Measurements from ENCODE around the gene MBOAT2. TPM values are rescaled to one million over a fixed set of nuclear protein-coding genes. Genes with fewer than 3 reads are reported as not detected.

MBOAT2 gene
- polyA plus RNA-seq, 1 experiment: 18.1 TPM

DNA sequence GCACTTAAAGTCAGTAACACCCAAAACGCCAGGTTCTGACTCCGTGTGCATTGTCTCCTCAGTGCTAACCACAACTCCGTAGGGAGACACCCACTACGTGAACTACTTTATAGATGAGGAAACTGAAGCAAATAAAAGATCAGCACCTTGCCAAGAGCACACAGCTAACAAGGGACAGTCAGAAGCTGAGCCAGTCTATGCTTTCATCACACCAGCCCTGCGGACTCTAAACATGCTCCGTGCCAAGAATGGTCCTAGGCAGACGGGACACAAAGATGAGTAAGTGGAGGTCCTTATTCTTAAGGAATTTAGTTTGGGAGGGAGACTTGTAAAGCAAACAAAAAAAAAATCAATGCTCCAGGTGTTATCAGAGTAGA lies 9.6 kb downstream of the MBOAT2 start:
- TF ChIP-seq, protein P1, sequence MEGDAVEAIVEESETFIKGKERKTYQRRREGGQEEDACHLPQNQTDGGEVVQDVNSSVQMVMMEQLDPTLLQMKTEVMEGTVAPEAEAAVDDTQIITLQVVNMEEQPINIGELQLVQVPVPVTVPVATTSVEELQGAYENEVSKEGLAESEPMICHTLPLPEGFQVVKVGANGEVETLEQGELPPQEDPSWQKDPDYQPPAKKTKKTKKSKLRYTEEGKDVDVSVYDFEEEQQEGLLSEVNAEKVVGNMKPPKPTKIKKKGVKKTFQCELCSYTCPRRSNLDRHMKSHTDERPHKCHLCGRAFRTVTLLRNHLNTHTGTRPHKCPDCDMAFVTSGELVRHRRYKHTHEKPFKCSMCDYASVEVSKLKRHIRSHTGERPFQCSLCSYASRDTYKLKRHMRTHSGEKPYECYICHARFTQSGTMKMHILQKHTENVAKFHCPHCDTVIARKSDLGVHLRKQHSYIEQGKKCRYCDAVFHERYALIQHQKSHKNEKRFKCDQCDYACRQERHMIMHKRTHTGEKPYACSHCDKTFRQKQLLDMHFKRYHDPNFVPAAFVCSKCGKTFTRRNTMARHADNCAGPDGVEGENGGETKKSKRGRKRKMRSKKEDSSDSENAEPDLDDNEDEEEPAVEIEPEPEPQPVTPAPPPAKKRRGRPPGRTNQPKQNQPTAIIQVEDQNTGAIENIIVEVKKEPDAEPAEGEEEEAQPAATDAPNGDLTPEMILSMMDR (IDR thresholded peaks at IDR 0.05; ENCODE audit: insufficient read depth, low read depth, low read length): no peak
- POLR2A ChIA-PET: no interaction called here
- CTCF ChIA-PET: no interaction called here

DNA sequence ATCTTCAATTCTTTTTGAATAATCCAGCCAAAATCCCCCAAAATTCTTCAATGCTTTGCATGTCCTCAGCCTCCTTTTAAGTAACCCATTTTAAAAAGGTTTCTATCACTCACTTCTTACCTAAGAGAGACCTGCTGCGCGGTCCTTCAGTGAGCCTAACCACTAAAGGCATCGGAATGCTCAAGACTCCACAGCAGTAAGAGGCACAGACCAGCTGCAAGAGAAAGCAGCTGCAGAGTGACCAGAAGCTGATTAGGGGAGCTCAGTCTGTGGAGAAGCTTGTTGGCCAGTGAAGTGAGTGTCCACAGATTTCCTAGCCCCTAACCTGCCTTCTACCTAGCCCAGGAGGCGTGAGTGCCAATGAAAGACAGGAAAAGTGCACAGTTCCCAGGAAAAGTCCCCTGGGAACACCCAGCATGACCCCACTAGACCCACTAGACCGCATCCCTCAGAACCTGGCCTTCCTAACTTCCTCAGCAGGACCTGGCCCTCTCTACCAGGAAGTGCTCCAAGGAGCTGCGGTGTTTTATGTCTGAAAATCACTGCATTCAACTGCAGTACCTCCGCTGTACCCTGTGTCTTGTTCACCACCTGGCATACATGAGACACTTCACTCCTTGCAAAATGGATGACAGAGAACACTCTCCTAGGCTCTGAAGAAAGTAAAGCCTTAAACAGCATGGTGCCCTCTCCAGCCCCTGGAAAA lies 10.1 kb downstream of the MBOAT2 start:
- Histone ChIP-seq H3K4me3 (ENCODE audit: low read depth, low read length) (no peak overlapping the region), H3K27me3 (ENCODE audit: control insufficient read depth, insufficient read depth, low read length) (no peaks in the 10 kb centered on the region), H3K36me3 (ENCODE audit: control insufficient read depth, insufficient read depth, low read length) (no peaks in the 10 kb centered on the region)
- ChIA-PET CTCF (no interaction called here), POLR2A (no interaction called here)
- no peak for DNase-seq (ENCODE audit: low read depth)
- TF ChIP-seq, protein P1 (IDR thresholded peaks at IDR 0.05; ENCODE audit: insufficient read depth, low read depth, low read length): no peak

More for the DNA sequence above, 9.6 kb downstream of the MBOAT2 start:
- Histone ChIP-seq H3K27me3 (ENCODE audit: control insufficient read depth, insufficient read depth, low read length) (no peaks in the 10 kb centered on the region), H3K36me3 (ENCODE audit: control insufficient read depth, insufficient read depth, low read length) (no peaks in the 10 kb centered on the region), H3K4me3 (ENCODE audit: low read depth, low read length) (no peak overlapping the region)
- DNase-seq (ENCODE audit: low read depth): no peak

DNA sequence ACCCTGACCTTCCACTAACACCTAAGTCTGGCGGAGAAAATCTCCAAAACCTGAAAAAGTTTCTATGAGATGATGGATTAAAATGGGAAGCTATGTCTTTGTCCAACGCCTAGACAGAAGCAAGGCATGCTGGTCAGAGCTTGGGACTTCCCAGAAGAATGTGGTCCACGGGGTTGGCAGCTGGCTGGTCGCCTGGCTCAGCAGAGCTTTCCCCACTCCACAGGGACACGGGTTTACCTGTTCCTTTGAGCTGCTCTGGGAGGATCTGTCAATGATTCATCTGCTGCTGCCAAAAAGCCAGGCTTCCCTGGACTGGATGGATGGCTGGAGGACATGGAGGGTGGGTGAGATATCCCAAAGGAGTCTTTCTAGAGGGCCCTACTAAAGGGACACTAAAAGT lies 10.8 kb downstream of the MBOAT2 start:
- CTCF ChIA-PET: no interaction called here
- TF ChIP-seq, protein P1 (IDR thresholded peaks at IDR 0.05; ENCODE audit: insufficient read depth, low read depth, low read length): no peak
- POLR2A ChIA-PET: no interaction called here
- no peak for DNase-seq (ENCODE audit: low read depth)
- Histone ChIP-seq H3K27me3 (ENCODE audit: control insufficient read depth, insufficient read depth, low read length) (no peaks in the 10 kb centered on the region), H3K36me3 (ENCODE audit: control insufficient read depth, insufficient read depth, low read length) (no peaks in the 10 kb centered on the region), H3K4me3 (ENCODE audit: low read depth, low read length) (no peak overlapping the region)

DNA sequence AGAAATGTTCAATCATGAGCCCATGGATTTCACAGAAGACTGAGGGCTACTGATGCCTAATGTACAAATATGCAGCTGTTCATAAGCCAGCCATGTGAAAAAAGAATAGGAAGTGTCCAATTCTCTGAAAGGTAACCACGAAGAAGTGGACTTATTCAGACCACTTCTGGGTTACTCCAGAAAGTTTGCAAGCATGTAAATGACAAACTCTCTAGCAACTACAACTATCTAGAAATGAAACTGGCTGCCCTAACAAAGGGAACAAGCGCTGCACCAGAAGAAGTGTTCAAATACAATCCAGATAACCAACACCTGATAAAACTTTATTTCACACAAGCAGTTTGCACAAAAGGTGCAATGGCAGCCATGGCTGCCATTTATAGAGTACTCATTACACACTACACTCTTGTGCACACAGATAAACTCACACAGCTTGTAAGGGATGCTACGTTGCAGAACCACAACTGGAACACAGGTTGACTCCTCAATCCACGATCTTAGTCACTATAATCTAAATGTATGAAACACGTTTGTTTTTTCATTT lies 13.9 kb downstream of the MBOAT2 start:
- Histone ChIP-seq H3K27me3 (ENCODE audit: control insufficient read depth, insufficient read depth, low read length) (no peaks in the 10 kb centered on the region), H3K36me3 (ENCODE audit: control insufficient read depth, insufficient read depth, low read length) (no peaks in the 10 kb centered on the region), H3K4me3 (ENCODE audit: low read depth, low read length) (no peak overlapping the region)
- TF ChIP-seq, protein P1 (IDR thresholded peaks at IDR 0.05; ENCODE audit: insufficient read depth, low read depth, low read length): no peak
- DNase-seq (ENCODE audit: low read depth): no peak
- POLR2A ChIA-PET: no interaction called here
- CTCF ChIA-PET: no interaction called here

DNA sequence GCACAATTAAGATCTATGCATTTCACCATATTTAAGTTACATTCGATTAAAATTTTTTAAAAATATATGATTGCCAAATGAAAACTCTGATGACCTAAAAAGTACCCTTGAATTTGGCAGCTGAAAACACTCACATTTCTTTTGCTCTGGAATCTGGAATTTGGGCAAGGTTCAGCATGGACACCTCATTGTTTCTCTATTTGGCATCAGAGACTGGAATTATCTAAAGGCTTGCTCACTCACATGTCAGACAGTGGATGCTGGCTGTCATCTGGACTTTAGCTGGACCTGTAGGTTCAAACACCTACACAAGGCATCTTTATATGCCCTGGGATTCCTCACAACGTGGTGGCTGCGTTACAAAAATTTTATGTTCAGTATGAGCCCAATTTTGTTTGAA lies 16.1 kb downstream of the MBOAT2 start:
- ChIA-PET CTCF (interaction anchor here (1.6 to 3.0 kb wide), 2 partner anchors 9 to 115 kb away, joined by 6 to 8 read pairs; no protein-coding TSS in a partner anchor), POLR2A (no interaction called here)
- H3K27me3 ChIP-seq (ENCODE audit: control insufficient read depth, insufficient read depth, low read length): no peaks in the 10 kb centered on the region

More for the DNA sequence above, 16.1 kb downstream of the MBOAT2 start:
- DNase-seq (ENCODE audit: low read depth): no peak
- Histone ChIP-seq H3K4me3 (ENCODE audit: low read depth, low read length) (no peak overlapping the region), H3K36me3 (ENCODE audit: control insufficient read depth, insufficient read depth, low read length) (no peaks in the 10 kb centered on the region)
- TF ChIP-seq, protein P1 (IDR thresholded peaks at IDR 0.05; ENCODE audit: insufficient read depth, low read depth, low read length): no peak
